Spinal cord (tissue), 10 donors: ENCODE measurements around the gene PEX26. TPM values are rescaled to one million over a fixed set of nuclear protein-coding genes. Genes with fewer than 3 reads are reported as not detected.
"Not testable (repeated sequence)": the region's sequence is repeated elsewhere in the genome, so short reads cannot be mapped to it uniquely, and the experiment has no call there.

Source experiments
- DNase-seq, 6 donors: peaks; one replicate each; pipeline versions ENCODE4 v3.0.0 to v3.0.0-alpha.2; 2013 to 2015; ENCODE audit warnings: low spot score in 6 of 6, low read depth in 4 of 6
- H3K27ac ChIP-seq: one replicate; pipeline ENCODE4 v1.5.1; 2013; ENCODE audit warnings: low read depth, low read length, control low read depth
- H3K27me3 ChIP-seq: one replicate; pipeline ENCODE4 v1.6.1; 2013; ENCODE audit warnings: low read length; ENCODE audit not compliant: control insufficient read depth, insufficient read depth
- H3K36me3 ChIP-seq: one replicate; pipeline ENCODE4 v1.6.1; 2013; ENCODE audit warnings: low read length; ENCODE audit not compliant: control insufficient read depth, insufficient read depth
- H3K4me1 ChIP-seq: one replicate; pipeline ENCODE4 v1.6.1; 2013; ENCODE audit warnings: low read length; ENCODE audit not compliant: control insufficient read depth, insufficient read depth
- H3K4me3 ChIP-seq: one replicate; pipeline ENCODE4 v1.5.1; 2013; ENCODE audit warnings: low read depth, low read length, control low read depth
- H3K9me3 ChIP-seq: one replicate; pipeline ENCODE4 v1.6.1; 2013; ENCODE audit warnings: low read length; ENCODE audit not compliant: control insufficient read depth, insufficient read depth
- WGBS: methylation state at CpG from one replicate; pipeline ENCODE4 v1.1.5; 2013; ENCODE audit warnings: missing lambda C conversion rate; ENCODE audit not compliant: insufficient coverage; 5-methylcytosine and 5-hydroxymethylcytosine counted together
- polyA plus RNA-seq, 2 donors: library from polyadenylated mRNA; unstranded; fragments of 120-200 nt; gene quantifications; one replicate each; pipeline ENCODE4 v1.2.1, GENCODE V29; 2013; ENCODE audit not compliant: insufficient read length in 2 of 2
- total RNA-seq, 2 donors: library from RNA; depleted of rRNA in 1 of 2; stranded (reverse); fragments of 120-200 nt in 1 of 2; fragments of >200 nt in 1 of 2; gene quantifications; one replicate each; pipeline versions ENCODE4 v1.2.3 to v1.2.4, GENCODE V29; 2013 to 2014
- donor health status: healthy.

Gene PEX26
- total and polyA plus RNA-seq, 4 donors: 18.2 to 58.8 (median 31.2) TPM

- Histone ChIP-seq H3K36me3 (peaks cover 29% of the 10 kb centered on the region), H3K27me3 (no peaks in the 10 kb centered on the region), H3K4me1 (no peaks in the 10 kb centered on the region), H3K27ac (no peak overlapping the region), H3K4me3 (no peak overlapping the region), H3K9me3 (no peaks in the 10 kb centered on the region)
- WGBS: 77% methylated on average over 7 of the region's 13 CpGs
- DNase-seq: no peak
These were observed 43.7 kb downstream of the PEX26 start for GRCh38 chr22:18121506-18121905.

GRCh38 chr22:18121954-18122554 lies 44.3 kb downstream of the PEX26 start:
- WGBS: 100% methylated on average over 1 of the region's 5 CpGs
- no peaks in the 10 kb centered on the region for H3K4me1 ChIP-seq
- H3K36me3 ChIP-seq: peaks cover 34% of the 10 kb centered on the region
- H3K4me3 ChIP-seq: no peak overlapping the region
- no peaks in the 10 kb centered on the region for H3K27me3 ChIP-seq
- no peak for DNase-seq
- H3K27ac ChIP-seq: no peak overlapping the region
- no peaks in the 10 kb centered on the region for H3K9me3 ChIP-seq

GRCh38 chr22:18123476-18124025 lies 45.8 kb downstream of the PEX26 start:
- H3K27ac ChIP-seq, H3K4me1 ChIP-seq, H3K4me3 ChIP-seq, H3K9me3 ChIP-seq, H3K27me3 ChIP-seq, DNase-seq: not testable (repeated sequence)
- 96% methylated on average over 19 of the region's 19 CpGs for WGBS
- peaks cover 37% of the 10 kb centered on the region for H3K36me3 ChIP-seq

GRCh38 chr22:18126606-18127005 lies 48.8 kb downstream of the PEX26 start:
- Histone ChIP-seq H3K27ac (no peak overlapping the region), H3K4me1 (no peaks in the 10 kb centered on the region), H3K36me3 (peaks cover 42% of the 10 kb centered on the region), H3K27me3 (no peaks in the 10 kb centered on the region), H3K9me3 (no peaks in the 10 kb centered on the region), H3K4me3 (no peak overlapping the region)
- DNase-seq: no peak
- WGBS: 96% methylated on average over 18 of the region's 18 CpGs

- 86% methylated on average over 8 of the region's 8 CpGs for whole genome bisulfite sequencing
- no peak overlapping the region for H3K27ac ChIP-seq
- no peak for DNase-seq
- no peaks in the 10 kb centered on the region for H3K9me3 ChIP-seq
- no peaks in the 10 kb centered on the region for H3K27me3 ChIP-seq
- no peak overlapping the region for H3K4me3 ChIP-seq
- no peaks in the 10 kb centered on the region for H3K4me1 ChIP-seq
- peaks cover 31% of the 10 kb centered on the region for H3K36me3 ChIP-seq
These were observed 52.2 kb downstream of the PEX26 start for GRCh38 chr22:18130018-18130417.

GRCh38 chr22:18130699-18131429 lies 53.1 kb downstream of the PEX26 start:
- Histone ChIP-seq H3K27ac (no peak overlapping the region), H3K4me1 (no peaks in the 10 kb centered on the region), H3K27me3 (no peaks in the 10 kb centered on the region), H3K36me3 (peaks cover 31% of the 10 kb centered on the region), H3K4me3 (no peak overlapping the region), H3K9me3 (no peaks in the 10 kb centered on the region)
- DNase-seq: no peak
- WGBS: 91% methylated on average over 17 of the region's 20 CpGs

- H3K4me3 ChIP-seq: no peak overlapping the region
- H3K4me1 ChIP-seq: no peaks in the 10 kb centered on the region
- 100% methylated on average over 1 of the region's 2 CpGs for WGBS
- H3K27me3 ChIP-seq: no peaks in the 10 kb centered on the region
- no peak for DNase-seq
- no peak overlapping the region for H3K27ac ChIP-seq
- peaks cover 18% of the 10 kb centered on the region for H3K36me3 ChIP-seq
- no peaks in the 10 kb centered on the region for H3K9me3 ChIP-seq
These were observed 55.7 kb downstream of the PEX26 start for GRCh38 chr22:18133452-18133851.

- DNase-seq: no peak
- no peaks in the 10 kb centered on the region for H3K27me3 ChIP-seq
- no peak overlapping the region for H3K4me3 ChIP-seq
- peaks cover 6% of the 10 kb centered on the region for H3K36me3 ChIP-seq
- 83% methylated on average over 17 of the region's 21 CpGs for WGBS
- no peaks in the 10 kb centered on the region for H3K9me3 ChIP-seq
- H3K27ac ChIP-seq: no peak overlapping the region
- no peaks in the 10 kb centered on the region for H3K4me1 ChIP-seq
These were observed 59.0 kb downstream of the PEX26 start for GRCh38 chr22:18136563-18137320.

GRCh38 chr22:18141004-18141403 lies 63.2 kb downstream of the PEX26 start:
- WGBS: 93% methylated on average over 4 of the region's 6 CpGs
- not testable (repeated sequence) for H3K36me3 ChIP-seq, H3K27me3 ChIP-seq, DNase-seq, H3K9me3 ChIP-seq, H3K4me1 ChIP-seq, H3K4me3 ChIP-seq, H3K27ac ChIP-seq
